Neural progenitor cell (in vitro differentiated cells): ENCODE data around the gene PRSS33.

ENCODE experiments used
- EZH2 ChIP-seq: fragments of 200-600 bp; sonication (generic); IDR thresholded peaks from 2 replicates; pipeline ENCODE4 v1.6.1; 2017; ENCODE audit warnings: antibody characterized with exemption, mild to moderate bottlenecking, moderate library complexity
- EZH2phosphoT487 ChIP-seq: fragments of 200-600 bp; sonication (generic); IDR thresholded peaks from 2 replicates; pipeline ENCODE4 v1.6.1; 2017; ENCODE audit warnings: antibody characterized with exemption
- TF ChIP-seq, protein P1 (sequence below): fragments of 200-600 bp; sonication (generic); IDR thresholded peaks from 2 replicates; pipeline ENCODE4 v1.5.1; 2017; ENCODE audit warnings: antibody characterized with exemption, mild to moderate bottlenecking

DNA sequence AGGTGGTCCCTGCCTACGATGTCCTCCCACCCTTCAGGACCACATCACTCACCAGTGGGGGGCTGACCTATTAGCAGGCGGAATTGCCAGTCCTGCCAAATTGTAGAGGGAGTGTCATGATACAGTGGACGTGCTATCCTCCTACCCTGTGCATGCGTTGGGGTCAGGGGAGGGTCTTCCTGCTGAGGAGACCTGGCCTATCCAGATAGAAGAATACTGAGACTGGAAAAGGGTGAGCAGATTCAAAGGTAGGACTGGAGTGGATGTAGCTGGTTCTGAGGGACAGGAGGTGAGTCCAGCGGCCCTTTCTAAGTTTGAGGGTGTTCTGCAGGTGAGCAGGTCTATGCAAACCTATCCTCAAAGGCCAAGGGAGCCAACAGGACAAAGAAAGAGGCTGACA is 18.9 kb upstream of the PRSS33 start:
- TF ChIP-seq, protein P1, sequence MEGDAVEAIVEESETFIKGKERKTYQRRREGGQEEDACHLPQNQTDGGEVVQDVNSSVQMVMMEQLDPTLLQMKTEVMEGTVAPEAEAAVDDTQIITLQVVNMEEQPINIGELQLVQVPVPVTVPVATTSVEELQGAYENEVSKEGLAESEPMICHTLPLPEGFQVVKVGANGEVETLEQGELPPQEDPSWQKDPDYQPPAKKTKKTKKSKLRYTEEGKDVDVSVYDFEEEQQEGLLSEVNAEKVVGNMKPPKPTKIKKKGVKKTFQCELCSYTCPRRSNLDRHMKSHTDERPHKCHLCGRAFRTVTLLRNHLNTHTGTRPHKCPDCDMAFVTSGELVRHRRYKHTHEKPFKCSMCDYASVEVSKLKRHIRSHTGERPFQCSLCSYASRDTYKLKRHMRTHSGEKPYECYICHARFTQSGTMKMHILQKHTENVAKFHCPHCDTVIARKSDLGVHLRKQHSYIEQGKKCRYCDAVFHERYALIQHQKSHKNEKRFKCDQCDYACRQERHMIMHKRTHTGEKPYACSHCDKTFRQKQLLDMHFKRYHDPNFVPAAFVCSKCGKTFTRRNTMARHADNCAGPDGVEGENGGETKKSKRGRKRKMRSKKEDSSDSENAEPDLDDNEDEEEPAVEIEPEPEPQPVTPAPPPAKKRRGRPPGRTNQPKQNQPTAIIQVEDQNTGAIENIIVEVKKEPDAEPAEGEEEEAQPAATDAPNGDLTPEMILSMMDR = no peak
- TF ChIP-seq EZH2 (no peak), EZH2phosphoT487 (no peak)
